ENCODE measurements around the gene SLC15A5.

SLC15A5 gene

DNA sequence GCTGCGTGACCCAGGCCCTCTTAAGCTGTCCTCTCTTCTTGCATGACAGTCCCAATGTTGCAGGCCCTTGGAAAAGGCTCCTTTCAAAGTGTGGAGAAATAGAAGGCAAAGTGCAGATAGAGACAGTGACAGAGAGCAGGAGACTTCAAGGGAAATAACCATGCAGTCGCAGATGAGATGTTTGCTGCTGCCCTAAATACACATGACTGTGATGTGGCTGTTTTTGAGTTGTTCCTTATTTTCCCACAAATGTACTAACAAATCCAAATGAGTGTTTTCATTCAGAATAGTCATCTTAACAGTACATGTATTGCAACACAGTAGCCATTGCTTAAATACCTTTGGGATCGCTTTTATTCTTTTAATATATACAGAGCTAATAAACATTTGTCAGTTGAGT lies 101.6 kb downstream of the SLC15A5 start:
- no peak for DNase-seq (ENCODE audit: low spot score)

GRCh38 chr12:16174282-16174681 lies 103.2 kb downstream of the SLC15A5 start:
- DNase-seq (ENCODE audit: low spot score) = no peak

DNA sequence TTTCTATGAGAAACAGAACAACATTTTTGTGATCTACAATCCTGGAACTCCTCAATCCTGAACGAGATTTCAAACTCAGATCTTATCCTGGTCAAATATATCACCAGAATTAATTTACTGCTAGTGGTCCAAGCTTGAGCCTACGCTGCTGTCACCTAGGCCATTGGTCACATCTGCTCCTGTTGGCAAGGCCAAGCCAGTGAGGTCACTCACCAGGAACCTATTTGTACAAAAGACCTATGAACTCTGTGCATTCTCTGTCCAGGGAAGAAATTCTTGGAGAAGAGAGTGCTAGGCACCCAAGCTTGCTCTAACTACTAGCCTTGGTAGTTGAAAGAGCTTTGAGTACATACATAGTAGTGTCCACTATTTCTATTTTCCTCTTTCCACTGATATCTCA lies 106.1 kb downstream of the SLC15A5 start:
- DNase-seq (ENCODE audit: low spot score) = no peak

GRCh38 chr12:16168078-16168477 lies 109.4 kb downstream of the SLC15A5 start:
- DNase-seq (ENCODE audit: low spot score) = no peak

DNA sequence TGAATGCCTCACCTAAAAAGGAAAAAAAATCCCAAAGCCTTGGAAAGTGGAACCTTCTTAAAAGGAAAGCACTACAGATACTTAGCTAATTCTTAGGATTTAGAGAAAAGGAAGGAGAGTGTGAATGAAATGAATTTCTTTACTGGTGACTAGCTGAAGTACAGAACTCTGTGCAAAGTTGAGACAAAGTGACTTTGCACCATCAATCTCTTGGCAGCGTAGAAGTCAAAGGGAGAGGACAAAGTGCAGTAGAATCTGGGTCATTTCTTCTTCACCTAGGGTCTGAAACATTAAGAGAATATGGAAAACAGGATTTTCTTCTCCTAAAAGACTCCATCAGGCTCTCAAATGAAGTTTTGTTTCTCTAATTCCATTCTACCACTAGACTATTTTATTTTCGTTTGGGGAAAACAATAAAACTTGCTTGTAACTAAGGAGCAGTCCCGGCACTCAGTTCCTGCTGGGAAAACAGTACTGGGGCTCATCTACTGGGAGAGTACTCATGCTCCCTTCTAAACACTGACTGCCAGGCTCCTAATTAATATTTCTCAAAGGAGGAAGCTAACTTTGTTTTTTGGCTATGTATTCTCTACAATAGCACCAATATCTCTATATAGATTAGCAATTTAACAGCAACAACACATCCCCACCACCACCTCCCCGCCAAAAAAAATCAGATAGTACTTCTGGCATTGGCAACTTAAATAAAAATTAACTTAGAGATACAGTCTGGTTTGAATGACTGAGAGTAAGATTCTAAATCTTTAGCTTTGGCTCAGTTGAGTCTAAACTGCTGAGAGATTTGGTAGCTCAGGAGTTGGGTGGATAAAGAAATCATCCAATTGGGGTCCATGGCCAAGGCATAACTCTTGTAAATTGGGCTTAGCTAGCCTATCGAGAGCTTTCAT lies 110.7 kb downstream of the SLC15A5 start:
- DNase-seq (ENCODE audit: low spot score) = peak; percentile 11

- peak; percentile 40 for DNase-seq (ENCODE audit: low spot score)
Measured at GRCh38 chr12:16165506-16165905, 112.0 kb downstream of the SLC15A5 start.

DNA sequence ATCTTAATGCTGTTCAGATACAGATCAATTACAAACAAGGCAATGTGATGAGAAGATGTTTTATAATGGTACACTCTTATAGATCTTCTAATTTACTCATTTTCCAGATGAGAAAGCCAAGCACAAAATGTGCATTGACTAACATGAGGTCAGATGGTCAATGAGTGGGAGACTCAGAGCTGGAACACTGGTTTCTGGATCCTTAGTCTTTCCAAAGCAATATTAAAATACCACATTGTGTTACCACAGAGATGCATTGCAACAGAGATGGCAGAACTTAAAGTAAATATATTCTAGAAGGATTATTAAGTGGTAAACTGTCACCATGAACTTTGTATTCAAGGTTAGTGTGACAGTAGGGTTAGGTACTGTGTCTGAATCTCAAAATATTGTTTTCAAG lies 113.6 kb downstream of the SLC15A5 start:
- no peak for DNase-seq (ENCODE audit: low spot score)

- no peak for DNase-seq (ENCODE audit: low spot score)
Measured at GRCh38 chr12:16163146-16163545, 114.3 kb downstream of the SLC15A5 start.

DNA sequence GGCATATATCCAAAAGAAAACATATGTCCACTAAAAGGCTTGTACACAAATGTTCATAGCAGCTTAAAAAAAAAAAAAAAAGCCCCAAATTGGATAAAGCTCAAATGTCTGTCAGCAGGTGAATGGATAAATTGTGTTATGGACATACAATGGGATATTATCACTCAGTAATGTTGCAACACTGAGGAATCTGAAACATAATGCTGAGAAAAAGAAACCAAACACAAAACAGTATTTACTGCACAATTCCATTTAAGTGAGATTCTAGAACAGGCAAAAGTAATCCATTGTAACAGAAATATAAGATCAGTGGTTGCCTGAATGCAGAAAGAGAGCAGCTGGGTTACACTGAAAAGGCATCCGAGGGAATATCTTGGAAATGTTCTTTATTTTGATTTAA lies 117.9 kb downstream of the SLC15A5 start:
- no peak for DNase-seq (ENCODE audit: low spot score)

GRCh38 chr12:16158050-16158449 lies 119.4 kb downstream of the SLC15A5 start:
- no peak for DNase-seq (ENCODE audit: low spot score)

GRCh38 chr12:16155938-16156337 lies 121.5 kb downstream of the SLC15A5 start:
- no peak for DNase-seq (ENCODE audit: low spot score)

DNA sequence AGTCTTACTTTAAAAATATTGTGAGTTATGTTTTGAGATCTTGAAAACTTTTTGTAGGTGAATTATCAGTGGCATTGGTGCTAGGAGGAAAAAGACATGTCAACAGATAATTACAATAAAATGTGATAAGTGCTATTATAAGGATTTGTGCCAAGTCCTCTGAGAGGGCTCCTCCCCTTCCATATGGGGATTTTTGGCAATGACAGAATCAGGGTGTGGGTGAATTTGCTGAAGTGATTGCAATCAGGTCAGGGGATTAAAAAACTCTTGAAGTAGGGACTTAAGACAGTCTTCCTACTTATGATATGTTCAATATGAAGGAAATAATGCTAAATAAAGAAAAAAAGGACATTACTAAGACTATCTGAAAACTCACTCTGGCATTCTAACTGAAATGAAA lies 122.5 kb downstream of the SLC15A5 start:
- DNase-seq (ENCODE audit: low spot score) = no peak

GRCh38 chr12:16152885-16153673 lies 124.4 kb downstream of the SLC15A5 start:
- no peak for DNase-seq (ENCODE audit: low spot score)

DNA sequence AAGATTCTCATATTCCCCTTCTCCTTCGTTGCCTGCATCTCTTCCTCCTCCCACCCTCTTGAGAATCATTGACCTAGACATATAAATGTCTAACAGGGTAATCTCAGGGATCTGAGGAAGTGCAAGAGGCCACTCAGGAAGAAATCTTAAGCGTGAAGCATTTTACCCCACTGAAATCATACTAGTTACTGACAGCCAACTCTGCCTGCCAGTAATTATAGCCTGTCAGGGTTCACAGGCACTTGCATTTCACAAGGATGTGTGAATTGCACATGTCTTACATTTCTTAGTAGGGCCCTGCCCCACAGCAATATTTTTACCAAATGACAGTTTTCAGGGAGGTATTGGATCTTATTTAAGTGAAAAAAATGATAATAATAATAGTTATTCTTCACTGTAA lies 127.2 kb downstream of the SLC15A5 start:
- DNase-seq (ENCODE audit: low spot score) = no peak

GRCh38 chr12:16148938-16149337 lies 128.5 kb downstream of the SLC15A5 start:
- DNase-seq (ENCODE audit: low spot score) = no peak
